Activated T-cell treated with anti-CD3 and anti-CD28 coated beads, Interleukin-2, amount 50 U/mL, for 4 hours (primary cell): ENCODE data around the gene AMPH. TPM values are rescaled to one million over a fixed set of nuclear protein-coding genes. Genes with fewer than 3 reads are reported as not detected.
A peak's percentile ranks its signal among the peaks of the same experiment; 100 is the strongest.

Experiments
- ATAC-seq, 2 donors: fragments of 200-7000 bp; cut with Tn5 transposase; one replicate each; pipeline ENCODE4 v1.10.0; 2021
- DNase-seq: peaks from one replicate; pipeline ENCODE4 v3.0.0-alpha.2; 2020
- H3K27me3 Mint-ChIP-seq: one replicate; pipeline ENCODE4 v1.8.0; 2021; ENCODE audit warnings: low read depth, mixed read lengths
- H3K36me3 Mint-ChIP-seq: one replicate; pipeline ENCODE4 v1.8.0; 2022; ENCODE audit warnings: mixed read lengths; ENCODE audit not compliant: insufficient read depth
- H3K4me1 Mint-ChIP-seq: one replicate; pipeline ENCODE4 v1.8.0; 2021; ENCODE audit warnings: low read depth, mixed read lengths
- H3K4me3 Mint-ChIP-seq: one replicate; pipeline ENCODE4 v1.8.0; 2021; ENCODE audit warnings: mild to moderate bottlenecking, moderate library complexity, mixed read lengths
- H3K9me3 Mint-ChIP-seq: one replicate; pipeline ENCODE4 v1.8.0; 2021; ENCODE audit warnings: mixed read lengths
- total RNA-seq, 3 donors: library from RNA; stranded (reverse); gene quantifications; one replicate each; pipeline ENCODE4 v1.2.1, GENCODE V29; 2021

AMPH gene
- under 1 TPM in 2 of 3 donors, not detected in 1; 0.14 to 0.15 TPM for total RNA-seq

GRCh38 chr7:38630720-38631673 is at the start of gene AMPH:
AMPH (minus strand) TSS chr7:38631373; CDS start chr7:38631351, 22 bp downstream.
- ATAC-seq, result peak; percentile 64 to 75
- Mint-ChIP-seq H3K9me3 (no peaks in the 10 kb centered on the region), H3K36me3 (no peaks in the 10 kb centered on the region), H3K4me1 (peaks cover 10% of the 10 kb centered on the region), H3K27me3 (peaks cover 53% of the 10 kb centered on the region), H3K4me3 (peak within 1 kb of the TSS; percentile 56)
- no peak for DNase-seq

- ATAC-seq (no peak), DNase-seq (no peak)
- no peaks in the 10 kb centered on the region for H3K9me3 Mint-ChIP-seq
- H3K4me1 Mint-ChIP-seq, result no peaks in the 10 kb centered on the region
- H3K4me3 Mint-ChIP-seq, result no peak overlapping the region
- no peaks in the 10 kb centered on the region for H3K36me3 Mint-ChIP-seq
- H3K27me3 Mint-ChIP-seq, result peaks cover 4% of the 10 kb centered on the region
Observed at GRCh38 chr7:38679419-38679818, 48.2 kb upstream of the AMPH start.

- Mint-ChIP-seq H3K27me3 (peaks cover 4% of the 10 kb centered on the region), H3K9me3 (no peaks in the 10 kb centered on the region), H3K36me3 (no peaks in the 10 kb centered on the region), H3K4me3 (no peak overlapping the region), H3K4me1 (no peaks in the 10 kb centered on the region)
- DNase-seq, result no peak
- ATAC-seq, result no peak
Observed at GRCh38 chr7:38678698-38679054, 47.5 kb upstream of the AMPH start.

- ATAC-seq (no peak), DNase-seq (no peak)
- Mint-ChIP-seq H3K9me3 (no peaks in the 10 kb centered on the region), H3K36me3 (no peaks in the 10 kb centered on the region), H3K27me3 (peaks cover 4% of the 10 kb centered on the region), H3K4me1 (no peaks in the 10 kb centered on the region), H3K4me3 (no peak overlapping the region)
Observed at GRCh38 chr7:38677981-38678697, 47.0 kb upstream of the AMPH start.

- no peak for ATAC-seq
- Mint-ChIP-seq H3K27me3 (peaks cover 6% of the 10 kb centered on the region), H3K4me3 (no peak overlapping the region), H3K4me1 (no peaks in the 10 kb centered on the region), H3K9me3 (no peaks in the 10 kb centered on the region), H3K36me3 (no peaks in the 10 kb centered on the region)
- DNase-seq, result no peak
Observed at GRCh38 chr7:38675494-38676106, 44.4 kb upstream of the AMPH start.

GRCh38 chr7:38674513-38674912 is 43.3 kb upstream of the AMPH start:
- no peaks in the 10 kb centered on the region for H3K36me3 Mint-ChIP-seq
- H3K27me3 Mint-ChIP-seq, result peaks cover 9% of the 10 kb centered on the region
- H3K4me3 Mint-ChIP-seq, result no peak overlapping the region
- no peak for DNase-seq
- no peak for ATAC-seq
- H3K9me3 Mint-ChIP-seq, result no peaks in the 10 kb centered on the region
- no peaks in the 10 kb centered on the region for H3K4me1 Mint-ChIP-seq

GRCh38 chr7:38673795-38674194 is 42.6 kb upstream of the AMPH start:
- DNase-seq (no peak), ATAC-seq (no peak)
- Mint-ChIP-seq H3K36me3 (no peaks in the 10 kb centered on the region), H3K4me1 (no peaks in the 10 kb centered on the region), H3K9me3 (no peaks in the 10 kb centered on the region), H3K4me3 (no peak overlapping the region), H3K27me3 (peaks cover 9% of the 10 kb centered on the region)

GRCh38 chr7:38671911-38672905 is 41.0 kb upstream of the AMPH start:
- no peak for ATAC-seq
- Mint-ChIP-seq H3K4me3 (no peak overlapping the region), H3K36me3 (no peaks in the 10 kb centered on the region)

GRCh38 chr7:38669965-38670520 is 38.9 kb upstream of the AMPH start:
- Mint-ChIP-seq H3K27me3 (peaks cover 12% of the 10 kb centered on the region), H3K36me3 (no peaks in the 10 kb centered on the region), H3K4me1 (no peaks in the 10 kb centered on the region), H3K9me3 (no peaks in the 10 kb centered on the region), H3K4me3 (no peak overlapping the region)
- no peak for DNase-seq
- no peak for ATAC-seq

More at GRCh38 chr7:38671911-38672905, 41.0 kb upstream of the AMPH start:
- Mint-ChIP-seq H3K9me3 (no peaks in the 10 kb centered on the region), H3K4me1 (no peaks in the 10 kb centered on the region), H3K27me3 (peaks cover 12% of the 10 kb centered on the region)
- no peak for DNase-seq

- peaks cover 2% of the 10 kb centered on the region for H3K4me1 Mint-ChIP-seq
- no peaks in the 10 kb centered on the region for H3K9me3 Mint-ChIP-seq
- H3K4me3 Mint-ChIP-seq, result no peak overlapping the region
- DNase-seq (no peak), ATAC-seq (no peak)
- no peaks in the 10 kb centered on the region for H3K36me3 Mint-ChIP-seq
- peaks cover 17% of the 10 kb centered on the region for H3K27me3 Mint-ChIP-seq
Observed at GRCh38 chr7:38664972-38665371, 33.8 kb upstream of the AMPH start.

GRCh38 chr7:38660427-38661099 is 29.4 kb upstream of the AMPH start:
- Mint-ChIP-seq H3K4me3 (no peak overlapping the region), H3K9me3 (no peaks in the 10 kb centered on the region), H3K36me3 (no peaks in the 10 kb centered on the region), H3K27me3 (peaks cover 17% of the 10 kb centered on the region), H3K4me1 (peaks cover 2% of the 10 kb centered on the region)
- peak; percentile 46 to 73 for ATAC-seq
- no peak for DNase-seq

- no peaks in the 10 kb centered on the region for H3K9me3 Mint-ChIP-seq
- ATAC-seq (no peak), DNase-seq (no peak)
- H3K4me1 Mint-ChIP-seq, result peaks cover 2% of the 10 kb centered on the region
- no peak overlapping the region for H3K4me3 Mint-ChIP-seq
- H3K36me3 Mint-ChIP-seq, result no peaks in the 10 kb centered on the region
- peaks cover 20% of the 10 kb centered on the region for H3K27me3 Mint-ChIP-seq
Observed at GRCh38 chr7:38659931-38660330, 28.8 kb upstream of the AMPH start.

- Mint-ChIP-seq H3K9me3 (no peaks in the 10 kb centered on the region), H3K36me3 (no peaks in the 10 kb centered on the region), H3K4me1 (peaks cover 2% of the 10 kb centered on the region), H3K4me3 (no peak overlapping the region), H3K27me3 (peaks cover 20% of the 10 kb centered on the region)
- DNase-seq (no peak), ATAC-seq (no peak)
Observed at GRCh38 chr7:38658921-38659320, 27.7 kb upstream of the AMPH start.
